HepG2 (cell line): Measurements from ENCODE around the gene FAM222A. TPM values are rescaled to one million over a fixed set of nuclear protein-coding genes. Genes with fewer than 3 reads are reported as not detected.

Source experiments
- ATAC-seq: fragments of 200-7000 bp; cut with Tn5 transposase; 3 replicates; pipeline ENCODE4 v1.9.1; 2020; ENCODE audit warnings: mild to moderate bottlenecking, moderate library complexity
- BruUV-seq: library from RNA; stranded (reverse); fragments of 400-500 nt; replicated peaks from 2 replicates; lab custom pipeline; 2021; lab: Mats Ljungman, UMichigan
- CTCF ChIA-PET: fragments of 300-600 bp; formaldehyde crosslinking; extraction: SDS; loops from one replicate; lab custom pipeline; 2021; ENCODE audit warnings: low total read pairs, inconsistent platforms, low intra/inter-chr PET ratio; lab: Yijun Ruan, JAX
- POLR2A ChIA-PET: fragments of 350-600 bp; sonication (Branson Sonifier 250); formaldehyde crosslinking; loops from one replicate; lab custom pipeline; 2020; ENCODE audit warnings: antibody characterized with exemption, inconsistent platforms; lab: Yijun Ruan, JAX
- DNase-seq: peaks from one replicate; pipeline ENCODE4 v3.0.0-alpha.2; 2015; ENCODE audit warnings: low spot score
- FAIRE-seq: peaks from 3 replicates; lab custom pipeline; 2011; peaks lifted over from hg19 to GRCh38; lab: Jason Lieb, UNC
- H2AFZ ChIP-seq: one replicate; pipeline ENCODE4 v1.6.1; 2011; ENCODE audit warnings: low read length, inconsistent platforms
- H3K27ac ChIP-seq: fragments of 300-600 bp; 3 replicates; pipeline ENCODE4 v1.8.0; 2011; ENCODE audit warnings: mixed run types, mild to moderate bottlenecking, mixed read lengths, low read length, inconsistent platforms; ENCODE audit not compliant: insufficient read depth; ENCODE audit errors: extremely low read length
- H3K27me3 ChIP-seq, 2 experiments: fragments of 200-600 bp in 1 of 2; 2 replicates in 1 of 2; 3 replicates in 1 of 2; pipeline versions ENCODE4 v1.6.0 to v1.8.0; 2011; ENCODE audit warnings: low read length in 2 of 2, mild to moderate bottlenecking in 2 of 2, moderate library complexity in 2 of 2, inconsistent platforms in 1 of 2; ENCODE audit not compliant: insufficient read depth in 2 of 2, control insufficient read depth in 1 of 2
- H3K36me3 ChIP-seq, 2 experiments: fragments of 200-600 bp in 1 of 2; replicated peaks in 1 of 2; 2 replicates in 1 of 2; 3 replicates in 1 of 2; pipeline versions ENCODE4 v1.5.1 to v1.8.0; 2011; ENCODE audit warnings: low read length in 2 of 2, inconsistent platforms in 1 of 2; ENCODE audit not compliant: insufficient read depth in 2 of 2, control insufficient read depth in 1 of 2
- H3K4me1 ChIP-seq: 2 replicates; pipeline ENCODE4 v1.5.1; 2012; ENCODE audit warnings: low read length, inconsistent platforms; ENCODE audit not compliant: insufficient read depth
- H3K4me2 ChIP-seq: 2 replicates; pipeline ENCODE4 v1.6.0; 2011; ENCODE audit warnings: low read depth, low read length, inconsistent platforms
- H3K4me3 ChIP-seq, 3 experiments: fragments of 200-600 bp in 1 of 3; sonication (generic), shearing (Covaris generic) in 1 of 3; replicated peaks in 1 of 3; 2 replicates each; pipeline ENCODE4 v1.5.1; 2011 to 2016; ENCODE audit warnings: low read length in 3 of 3, inconsistent platforms in 2 of 3, low read depth in 2 of 3, mild to moderate bottlenecking in 2 of 3, control low read depth in 1 of 3, mixed read lengths in 1 of 3; ENCODE audit not compliant: insufficient read depth in 1 of 3
- H3K79me2 ChIP-seq: one replicate; pipeline ENCODE4 v1.6.1; 2011; ENCODE audit warnings: low read length, inconsistent platforms; ENCODE audit not compliant: insufficient read depth
- H3K9ac ChIP-seq: 2 replicates; pipeline ENCODE4 v1.6.0; 2011; ENCODE audit warnings: mild to moderate bottlenecking, low read depth, low read length, inconsistent platforms; ENCODE audit not compliant: insufficient read depth
- H3K9me3 ChIP-seq: 2 replicates; pipeline ENCODE4 v1.5.1; 2012; ENCODE audit warnings: mild to moderate bottlenecking, low read length
- H4K20me1 ChIP-seq: 2 replicates; pipeline ENCODE4 v1.6.0; 2011; ENCODE audit warnings: inconsistent platforms, mild to moderate bottlenecking, low read length, moderate library complexity; ENCODE audit not compliant: insufficient read depth
- ELF4 ChIP-seq: sonication (generic); formaldehyde crosslinking; IDR thresholded peaks from 2 replicates; pipeline ENCODE4 v1.5.0; 2020; ENCODE audit warnings: missing genetic modification reagents, mild to moderate bottlenecking, moderate library complexity, borderline replicate concordance
- FOXM1 ChIP-seq: sonication (generic); formaldehyde crosslinking; IDR thresholded peaks from 2 replicates; pipeline ENCODE4 v1.5.0; 2020; ENCODE audit warnings: missing genetic modification reagents
- HNRNPH1 ChIP-seq: fragments of 200-400 bp; formaldehyde crosslinking; optimal IDR thresholded peaks from 2 replicates; pipeline ENCODE3; 2017; ENCODE audit warnings: mild to moderate bottlenecking, low read depth, low read length
- KLF12 ChIP-seq: sonication (generic); formaldehyde crosslinking; IDR thresholded peaks from 2 replicates; pipeline ENCODE4 v1.4.0; 2020; ENCODE audit warnings: missing genetic modification reagents, borderline replicate concordance
- MAZ ChIP-seq, 2 experiments: sonication (generic) in 1 of 2; formaldehyde crosslinking in 1 of 2; IDR thresholded peaks; 2 replicates each; pipeline versions ENCODE4 v1.5.0 to v1.6.1; 2012 to 2020; ENCODE audit warnings: low read depth in 2 of 2, mild to moderate bottlenecking in 2 of 2, borderline replicate concordance in 1 of 2, improper control_type of control experiment in 1 of 2, low read length in 1 of 2, missing genetic modification reagents in 1 of 2, moderate library complexity in 1 of 2
- PAX8 ChIP-seq: sonication (generic); formaldehyde crosslinking; IDR thresholded peaks from 2 replicates; pipeline ENCODE4 v1.8.0; 2022; ENCODE audit warnings: mild to moderate bottlenecking, missing genetic modification reagents, borderline replicate concordance
- RCOR2 ChIP-seq: IDR thresholded peaks from 2 replicates; pipeline ENCODE4 v1.6.1; 2016; ENCODE audit warnings: missing biosample characterization, missing genetic modification reagents
- SIX4 ChIP-seq: sonication (generic); formaldehyde crosslinking; IDR thresholded peaks from 2 replicates; pipeline ENCODE4 v1.4.0; 2020; ENCODE audit warnings: missing genetic modification reagents
- ZNF143 ChIP-seq: sonication (generic); formaldehyde crosslinking; IDR thresholded peaks from 2 replicates; pipeline ENCODE4 v1.4.0; 2020; ENCODE audit warnings: missing genetic modification reagents
- ZNF251 ChIP-seq: sonication (generic); formaldehyde crosslinking; IDR thresholded peaks from 2 replicates; pipeline ENCODE4 v1.9.0; 2021; ENCODE audit warnings: mild to moderate bottlenecking, missing genetic modification reagents
- ZNF30 ChIP-seq: sonication (generic); formaldehyde crosslinking; IDR thresholded peaks from 2 replicates; pipeline ENCODE4 v1.5.0; 2020; ENCODE audit warnings: mild to moderate bottlenecking, missing genetic modification reagents
- WGBS: methylation state at CpG from one replicate; pipeline ENCODE4 v1.1.6; 2017; ENCODE audit warnings: low lambda C conversion rate; 5-methylcytosine and 5-hydroxymethylcytosine counted together
- in situ Hi-C: cut with HindIII; loops from 2 replicates; pipeline ENCODE4 v1.10.0; 2017; ENCODE audit warnings: low pct_unique_long_range_greater_than_20kb; ENCODE audit not compliant: extremely low pct_ligation_motif_present
- intact Hi-C: fragments of 100-400 bp; cut with micrococcal nuclease; formaldehyde crosslinking; loops from one replicate; pipeline ENCODE4 v1.10.0; 2022; ENCODE audit not compliant: unreplicated experiment
- polyA plus RNA-seq, 8 experiments: library from polyadenylated mRNA; depleted of rRNA in 3 of 8; stranded (reverse) in 7 of 8; unstranded in 1 of 8; fragments of >200 nt; fragmentation: Illumina TruSeq in 4 of 8; extraction: Trizol in 4 of 8; gene quantifications; 2 replicates each; pipeline versions ENCODE4 v1.2.1 to v1.2.3, GENCODE V29; 2011 to 2016; ENCODE audit warnings: low read depth in 4 of 8, missing spikeins in 1 of 8, mixed read lengths in 1 of 8; ENCODE audit not compliant: insufficient read depth in 1 of 8
- total RNA-seq, 5 experiments: library from RNA; depleted of rRNA; stranded (reverse); fragments of >200 nt; fragmentation: Illumina TruSeq; extraction: Trizol; gene quantifications; 2 replicates each; pipeline ENCODE4 v1.2.3, GENCODE V29; 2016; ENCODE audit warnings: low read depth in 1 of 5
- TF ChIP-seq, protein P1 (sequence below): sonication (generic); formaldehyde crosslinking; IDR thresholded peaks from 2 replicates; pipeline ENCODE4 v1.4.0; 2020; ENCODE audit warnings: missing genetic modification reagents, mild to moderate bottlenecking, borderline replicate concordance
- TF ChIP-seq, protein P2 (sequence below): IDR thresholded peaks from 2 replicates; pipeline ENCODE4 v1.6.1; 2016; ENCODE audit warnings: missing genetic modification reagents, missing compliant biosample characterization
- TF ChIP-seq, protein P3 (sequence below): sonication (generic); formaldehyde crosslinking; IDR thresholded peaks from 2 replicates; pipeline ENCODE4 v1.5.0; 2020; ENCODE audit warnings: missing genetic modification reagents

Gene FAM222A
- total and polyA plus RNA-seq, 2 of the 13 experiments (the other 11 are each of a cell fraction or from before 2014, with no cell fraction given): 2.7 to 9.6 TPM

DNA sequence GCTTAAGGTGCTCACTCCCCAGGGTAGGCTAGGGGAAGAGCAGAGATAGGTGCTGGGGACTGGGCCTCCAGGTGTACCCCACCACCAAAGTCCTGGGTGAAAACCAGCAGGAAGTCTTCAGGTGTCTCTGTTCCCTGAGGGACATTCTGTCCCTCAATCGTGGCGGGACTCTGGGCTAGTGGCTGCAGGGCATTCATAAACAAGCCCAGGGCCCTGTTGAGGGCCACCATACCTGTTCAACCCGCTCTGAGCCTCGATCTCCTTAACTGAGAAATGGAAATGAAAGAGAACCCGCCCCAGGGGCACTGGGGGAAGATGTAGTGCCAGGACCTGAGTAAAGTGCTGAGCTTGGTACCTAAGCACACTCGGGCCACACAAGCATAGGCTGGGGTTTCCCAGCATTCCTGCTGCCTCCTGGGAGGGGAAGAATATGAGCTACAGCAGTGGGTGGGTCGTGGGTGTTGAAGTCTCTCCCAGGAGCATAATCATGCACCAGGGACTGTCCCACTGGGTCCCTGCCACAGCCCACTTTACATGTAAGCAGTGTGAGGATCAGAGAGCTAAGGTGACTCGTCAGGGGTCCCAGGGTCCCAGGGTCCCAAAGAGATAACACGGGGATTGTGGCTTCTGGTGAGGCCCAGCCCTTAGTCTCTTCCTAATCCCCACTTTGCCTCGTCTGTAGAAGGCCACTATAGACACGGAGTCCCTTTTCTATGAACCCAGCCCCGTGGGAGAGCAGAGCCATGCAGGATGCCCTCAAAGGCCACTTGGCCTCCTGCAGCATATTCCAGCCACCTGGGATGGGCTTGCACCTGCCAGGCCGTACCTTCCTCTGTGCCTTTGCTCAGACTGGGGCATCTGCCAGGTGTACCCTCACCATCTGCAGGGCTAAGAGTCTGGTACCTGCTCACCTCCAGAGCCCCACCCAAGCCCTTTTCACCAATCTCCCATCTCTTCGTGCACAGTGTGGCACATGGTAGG, 14.4 kb downstream of the FAM222A start:
- H4K20me1 ChIP-seq: no peaks in the 10 kb centered on the region
- BruUV-seq: TSS peak; percentile 34
- POLR2A ChIA-PET: interaction anchor here (0.7 to 2.3 kb wide), 8 partner anchors 10 to 154 kb away, joined by 3 to 21 read pairs (median 6); partner anchors contain the start of genes FAM222A, MMAB and MVK
- no peak for ATAC-seq
- H3K9ac ChIP-seq: peak overlapping the region; percentile 63
- intact Hi-C loops: no loop called here
- H3K9me3 ChIP-seq: no peaks in the 10 kb centered on the region
- H3K27me3 ChIP-seq: no peaks in the 10 kb centered on the region
- DNase-seq: no peak
- H3K27ac ChIP-seq: peak overlapping the region; percentile 83
- H3K4me1 ChIP-seq: peaks cover 61% of the 10 kb centered on the region
- H3K79me2 ChIP-seq: peaks cover 10% of the 10 kb centered on the region
- H3K36me3 ChIP-seq: peaks cover 0 to 7% of the 10 kb centered on the region in 2 experiments; a peak in 1 of 5 replicates
- peak overlapping the region; percentile 57; the same call in 1 of the 2 replicates for H3K4me2 ChIP-seq
- peak; percentile 26 for FAIRE-seq
- in situ Hi-C loops: no loop called here
- H2AFZ ChIP-seq: no peak overlapping the region
- CTCF ChIA-PET: no interaction called here
- 0 out of 6 replicates have a peak overlapping the region, but pooled peaks of 1 of the 3 experiments have one; percentile 12 for H3K4me3 ChIP-seq
- 91% methylated on average over 7 of the region's 14 CpGs for WGBS
- TF ChIP-seq ZNF143 (CRISPR knock-in tag) (no peak), ZNF251 (no peak), KLF12 (no peak), HNRNPH1 (no peak), ELF4 (CRISPR knock-in tag) (no peak), ZNF30 (CRISPR knock-in tag) (0 out of 2 replicates have a peak, but pooled peaks have one; percentile 12), PAX8 (CRISPR knock-in tag) (no peak), RCOR2 (CRISPR knock-in tag) (no peak), MAZ (IDR thresholded peaks at IDR 0.05; ENCODE audit: borderline replicate concordance, low read depth, low read length) (no peak), MAZ (CRISPR knock-in tag; IDR thresholded peaks at IDR 0.05; ENCODE audit: low read depth) (no peak), FOXM1 (CRISPR knock-in tag) (no peak), SIX4 (CRISPR knock-in tag) (0 out of 2 replicates have a peak, but pooled peaks have one; percentile 4)
- TF ChIP-seq, protein P1, sequence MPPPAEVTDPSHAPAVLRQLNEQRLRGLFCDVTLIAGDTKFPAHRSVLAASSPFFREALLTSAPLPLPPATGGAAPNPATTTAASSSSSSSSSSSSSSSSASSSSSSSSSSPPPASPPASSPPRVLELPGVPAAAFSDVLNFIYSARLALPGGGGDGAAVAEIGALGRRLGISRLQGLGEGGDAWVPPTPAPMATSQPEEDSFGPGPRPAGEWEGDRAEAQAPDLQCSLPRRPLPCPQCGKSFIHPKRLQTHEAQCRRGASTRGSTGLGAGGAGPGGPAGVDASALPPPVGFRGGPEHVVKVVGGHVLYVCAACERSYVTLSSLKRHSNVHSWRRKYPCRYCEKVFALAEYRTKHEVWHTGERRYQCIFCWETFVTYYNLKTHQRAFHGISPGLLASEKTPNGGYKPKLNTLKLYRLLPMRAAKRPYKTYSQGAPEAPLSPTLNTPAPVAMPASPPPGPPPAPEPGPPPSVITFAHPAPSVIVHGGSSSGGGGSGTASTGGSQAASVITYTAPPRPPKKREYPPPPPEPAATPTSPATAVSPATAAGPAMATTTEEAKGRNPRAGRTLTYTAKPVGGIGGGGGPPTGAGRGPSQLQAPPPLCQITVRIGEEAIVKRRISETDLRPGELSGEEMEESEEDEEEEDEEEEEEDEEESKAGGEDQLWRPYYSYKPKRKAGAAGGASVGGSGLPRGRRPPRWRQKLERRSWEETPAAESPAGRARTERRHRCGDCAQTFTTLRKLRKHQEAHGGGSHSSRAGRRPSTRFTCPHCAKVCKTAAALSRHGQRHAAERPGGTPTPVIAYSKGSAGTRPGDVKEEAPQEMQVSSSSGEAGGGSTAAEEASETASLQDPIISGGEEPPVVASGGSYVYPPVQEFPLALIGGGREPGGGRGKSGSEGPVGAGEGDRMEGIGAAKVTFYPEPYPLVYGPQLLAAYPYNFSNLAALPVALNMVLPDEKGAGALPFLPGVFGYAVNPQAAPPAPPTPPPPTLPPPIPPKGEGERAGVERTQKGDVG: 0 out of 2 replicates have a peak, but pooled peaks have one; percentile 1
- TF ChIP-seq, protein P2, sequence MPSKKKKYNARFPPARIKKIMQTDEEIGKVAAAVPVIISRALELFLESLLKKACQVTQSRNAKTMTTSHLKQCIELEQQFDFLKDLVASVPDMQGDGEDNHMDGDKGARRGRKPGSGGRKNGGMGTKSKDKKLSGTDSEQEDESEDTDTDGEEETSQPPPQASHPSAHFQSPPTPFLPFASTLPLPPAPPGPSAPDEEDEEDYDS (CRISPR knock-in tag): no peak
- TF ChIP-seq, protein P3, sequence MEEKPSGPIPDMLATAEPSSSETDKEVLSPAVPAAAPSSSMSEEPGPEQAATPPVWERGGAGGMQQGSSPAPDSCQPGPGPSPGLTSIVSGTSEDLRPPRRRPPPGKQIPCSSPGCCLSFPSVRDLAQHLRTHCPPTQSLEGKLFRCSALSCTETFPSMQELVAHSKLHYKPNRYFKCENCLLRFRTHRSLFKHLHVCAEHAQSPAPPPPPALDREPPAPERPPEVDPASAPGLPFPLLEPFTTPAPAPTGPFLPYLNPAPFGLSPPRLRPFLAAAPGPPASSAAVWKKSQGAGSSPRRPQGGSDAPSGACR (CRISPR knock-in tag): peak; percentile 4; the same call in 1 of the 2 replicates
